HG02852 (cell line): ENCODE data around the gene PRR36.

Source experiments
- ATAC-seq: cut with Tn5 transposase; IDR thresholded peaks from one replicate; pipeline ENCODE4 v1.9.1; 2021; ENCODE audit warnings: mild to moderate bottlenecking, moderate library complexity; ENCODE audit not compliant: unreplicated experiment

The PRR36 gene

GRCh38 chr19:7848779-7849457, 25.3 kb downstream of the PRR36 start:
- ATAC-seq = no peak

- ATAC-seq = no peak
Observed at GRCh38 chr19:7847664-7848063, 26.5 kb downstream of the PRR36 start.

- ATAC-seq = no peak
Observed at GRCh38 chr19:7846155-7846646, 28.0 kb downstream of the PRR36 start.

- no peak for ATAC-seq
Observed at GRCh38 chr19:7845390-7846154, 28.6 kb downstream of the PRR36 start.

- no peak for ATAC-seq
Observed at GRCh38 chr19:7844951-7845350, 29.2 kb downstream of the PRR36 start.

- no peak for ATAC-seq
Observed at GRCh38 chr19:7844405-7844804, 29.8 kb downstream of the PRR36 start.

GRCh38 chr19:7843521-7843920, 30.7 kb downstream of the PRR36 start:
- ATAC-seq = no peak

GRCh38 chr19:7842661-7843294, 31.4 kb downstream of the PRR36 start:
- ATAC-seq = no peak

GRCh38 chr19:7841751-7842660, 32.2 kb downstream of the PRR36 start:
- ATAC-seq = no peak

- ATAC-seq = no peak
Observed at GRCh38 chr19:7840629-7841028, 33.6 kb downstream of the PRR36 start.

- ATAC-seq = no peak
Observed at GRCh38 chr19:7839476-7839875, 34.7 kb downstream of the PRR36 start.

- no peak for ATAC-seq
Observed at GRCh38 chr19:7833225-7834099, 40.7 kb downstream of the PRR36 start.

GRCh38 chr19:7832781-7833180, 41.4 kb downstream of the PRR36 start:
- ATAC-seq = no peak

GRCh38 chr19:7832009-7832408, 42.2 kb downstream of the PRR36 start:
- no peak for ATAC-seq

GRCh38 chr19:7831452-7831851, 42.7 kb downstream of the PRR36 start:
- ATAC-seq = no peak

- no peak for ATAC-seq
Observed at GRCh38 chr19:7830823-7831222, 43.4 kb downstream of the PRR36 start.

- ATAC-seq = no peak
Observed at GRCh38 chr19:7830272-7830771, 43.9 kb downstream of the PRR36 start.

- ATAC-seq = peak; percentile 79
Observed at GRCh38 chr19:7829561-7830271, 44.5 kb downstream of the PRR36 start, which contains the start of gene EVI5L. Gene EVI5L (plus strand): TSS chr19:7830218. CDS start chr19:7846543, 16,325 bp downstream.

- ATAC-seq = no peak
Observed at GRCh38 chr19:7829166-7829520, 45.0 kb downstream of the PRR36 start.
